Measurements from ENCODE around the gene CCL4. TPM values are rescaled to one million over a fixed set of nuclear protein-coding genes. Genes with fewer than 3 reads are reported as not detected.
"Not testable (repeated sequence)": the region's sequence is repeated elsewhere in the genome, so short reads cannot be mapped to it uniquely, and the experiment has no call there.

Gene CCL4
- total RNA-seq, 4 donors from 2014 or later: 1.0 to 2.5 (median 1.5) TPM

DNA sequence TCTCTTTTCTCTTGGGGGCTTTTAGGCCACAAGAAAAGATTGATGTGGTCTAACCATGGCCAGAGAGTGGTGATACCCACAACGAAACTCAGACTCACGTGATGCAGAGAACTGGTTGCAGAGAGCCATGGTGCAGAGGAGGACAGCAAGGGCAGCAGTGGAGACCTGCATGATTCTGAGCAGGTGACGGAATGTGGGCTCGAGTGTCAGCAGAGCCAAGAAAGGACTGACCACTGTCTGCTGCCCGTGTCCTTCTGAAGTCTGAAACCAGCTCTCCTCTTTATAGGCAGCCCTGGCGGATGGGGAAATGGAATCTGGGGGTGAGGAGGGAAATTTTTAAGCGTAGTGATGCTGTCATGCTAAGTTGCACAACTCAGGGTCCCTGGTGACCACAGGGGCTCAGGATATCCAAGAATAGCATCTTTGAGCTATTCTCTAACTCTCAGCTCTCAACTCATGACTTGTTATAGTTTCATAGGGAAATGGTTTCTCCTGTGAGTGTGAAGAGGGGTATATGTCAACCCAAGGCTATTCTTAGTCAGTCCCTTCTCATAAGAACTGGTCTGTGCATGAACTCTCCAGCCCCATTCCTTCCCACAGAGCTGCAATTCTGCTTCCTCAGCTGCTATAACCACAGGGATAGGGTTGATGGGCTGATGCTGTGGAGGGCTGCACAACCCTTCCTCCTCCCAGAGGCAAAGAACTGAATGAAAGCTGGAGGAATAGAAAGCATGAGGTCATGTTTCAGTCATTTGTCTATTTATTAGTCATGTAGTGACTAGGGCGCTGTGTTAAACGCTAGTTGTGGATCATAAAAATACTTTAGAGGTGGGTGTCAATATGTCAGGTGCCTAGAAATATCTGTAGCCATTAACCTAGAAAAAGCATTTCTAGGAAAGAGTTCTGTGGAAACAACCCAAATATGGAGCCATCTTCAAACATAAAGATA, 13.5 kb upstream of the CCL4 start, which contains the start of gene CCL3:
TSS of gene CCL3 (minus strand) at position 256 of the 949 bp plus-strand sequence. CDS start at position 171, 85 bp downstream.
- H3K27me3 ChIP-seq: no peaks in the 10 kb centered on the region
- intact Hi-C loops (cut with DNase I; ENCODE audit: low total_unique reads): no loop called here
- no peaks in the 10 kb centered on the region for H3K36me3 ChIP-seq
- TF ChIP-seq POLR2A (IDR thresholded peaks at IDR 0.05): no peak
- TF ChIP-seq, protein P1, sequence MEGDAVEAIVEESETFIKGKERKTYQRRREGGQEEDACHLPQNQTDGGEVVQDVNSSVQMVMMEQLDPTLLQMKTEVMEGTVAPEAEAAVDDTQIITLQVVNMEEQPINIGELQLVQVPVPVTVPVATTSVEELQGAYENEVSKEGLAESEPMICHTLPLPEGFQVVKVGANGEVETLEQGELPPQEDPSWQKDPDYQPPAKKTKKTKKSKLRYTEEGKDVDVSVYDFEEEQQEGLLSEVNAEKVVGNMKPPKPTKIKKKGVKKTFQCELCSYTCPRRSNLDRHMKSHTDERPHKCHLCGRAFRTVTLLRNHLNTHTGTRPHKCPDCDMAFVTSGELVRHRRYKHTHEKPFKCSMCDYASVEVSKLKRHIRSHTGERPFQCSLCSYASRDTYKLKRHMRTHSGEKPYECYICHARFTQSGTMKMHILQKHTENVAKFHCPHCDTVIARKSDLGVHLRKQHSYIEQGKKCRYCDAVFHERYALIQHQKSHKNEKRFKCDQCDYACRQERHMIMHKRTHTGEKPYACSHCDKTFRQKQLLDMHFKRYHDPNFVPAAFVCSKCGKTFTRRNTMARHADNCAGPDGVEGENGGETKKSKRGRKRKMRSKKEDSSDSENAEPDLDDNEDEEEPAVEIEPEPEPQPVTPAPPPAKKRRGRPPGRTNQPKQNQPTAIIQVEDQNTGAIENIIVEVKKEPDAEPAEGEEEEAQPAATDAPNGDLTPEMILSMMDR (IDR thresholded peaks at IDR 0.05): no peak
- H3K9me3 ChIP-seq: no peaks in the 10 kb centered on the region
- H3K27ac ChIP-seq: no peak within 1 kb of the TSS
- H3K4me1 ChIP-seq: no peaks in the 10 kb centered on the region
- no peak for DNase-seq
- no peak within 1 kb of the TSS for H3K4me3 ChIP-seq

DNA sequence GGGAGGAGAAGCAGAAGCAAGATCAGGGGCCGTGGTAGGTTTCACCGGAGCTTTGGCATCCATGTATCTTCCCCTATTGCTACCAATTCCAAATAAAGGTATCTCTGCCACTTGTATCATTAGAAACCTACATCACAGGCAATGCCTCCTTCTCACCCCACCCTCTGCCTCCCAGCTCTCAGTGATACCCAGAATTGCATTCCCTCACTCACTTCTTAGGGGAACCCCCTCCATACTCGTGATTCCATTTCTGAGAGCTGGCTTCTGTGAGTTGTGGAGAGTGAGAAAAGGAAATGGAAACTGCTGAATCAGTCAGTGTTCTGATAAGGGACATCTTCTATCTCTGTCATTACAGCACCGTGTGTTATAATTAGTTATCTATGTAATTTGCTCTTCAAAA, 11.4 kb upstream of the CCL4 start:
- intact Hi-C loops (cut with DNase I; ENCODE audit: low total_unique reads): no loop called here
- no peak for TF ChIP-seq POLR2A (IDR thresholded peaks at IDR 0.05)
- TF ChIP-seq, protein P1 (IDR thresholded peaks at IDR 0.05): no peak
- no peaks in the 10 kb centered on the region for H3K9me3 ChIP-seq
- no peaks in the 10 kb centered on the region for H3K36me3 ChIP-seq
- no peak overlapping the region for H3K27ac ChIP-seq
- no peak for DNase-seq
- H3K27me3 ChIP-seq: no peaks in the 10 kb centered on the region
- no peak overlapping the region for H3K4me3 ChIP-seq
- no peaks in the 10 kb centered on the region for H3K4me1 ChIP-seq

DNA sequence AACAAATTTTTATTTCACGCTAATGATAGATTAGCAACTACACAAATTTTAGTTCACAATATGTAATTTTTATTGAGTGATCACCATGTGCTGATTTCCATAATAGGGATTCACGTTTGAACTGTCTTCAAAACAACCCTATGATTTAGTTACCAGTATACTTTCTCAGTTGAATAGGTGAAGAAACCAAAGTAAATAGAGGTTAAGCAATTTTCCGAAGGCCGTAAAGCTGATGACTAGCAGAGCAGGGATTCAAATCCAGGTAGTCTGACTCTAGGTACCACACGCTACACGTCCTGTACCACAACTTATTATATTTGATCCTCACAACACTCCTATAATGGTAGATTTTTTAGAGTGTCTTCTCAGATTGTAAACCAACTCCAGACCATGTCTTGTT, 10.9 kb upstream of the CCL4 start:
- intact Hi-C loops (cut with DNase I; ENCODE audit: low total_unique reads); H3K4me1 ChIP-seq; H3K27me3 ChIP-seq; H3K27ac ChIP-seq; H3K4me3 ChIP-seq; DNase-seq; H3K9me3 ChIP-seq; H3K36me3 ChIP-seq: not testable (repeated sequence)

DNA sequence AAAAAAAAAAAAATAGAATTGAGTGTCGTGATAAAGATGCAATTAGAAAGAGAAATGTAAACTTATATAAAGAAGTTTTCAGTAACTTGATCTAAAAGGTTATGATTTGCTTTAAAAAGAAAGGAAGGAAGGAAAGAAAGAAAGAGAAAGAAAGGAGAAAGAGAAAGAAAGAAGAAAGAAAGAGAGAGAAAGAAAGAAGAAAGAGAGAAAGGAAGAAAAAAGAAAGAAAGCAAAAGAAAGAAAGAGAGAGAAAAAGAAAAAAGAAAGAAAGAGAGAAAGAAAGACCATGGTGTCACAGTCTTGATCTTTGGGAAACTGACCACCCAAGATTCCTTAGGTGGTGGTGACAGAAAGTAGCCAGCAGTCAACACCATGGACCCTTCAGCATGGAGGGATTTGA, 9.4 kb upstream of the CCL4 start:
- no peaks in the 10 kb centered on the region for H3K4me1 ChIP-seq
- intact Hi-C loops (cut with DNase I; ENCODE audit: low total_unique reads): no loop called here
- no peaks in the 10 kb centered on the region for H3K36me3 ChIP-seq
- DNase-seq: no peak
- no peak for TF ChIP-seq POLR2A (IDR thresholded peaks at IDR 0.05)
- no peak overlapping the region for H3K4me3 ChIP-seq
- no peak overlapping the region for H3K27ac ChIP-seq
- H3K27me3 ChIP-seq: no peaks in the 10 kb centered on the region
- H3K9me3 ChIP-seq: no peaks in the 10 kb centered on the region

DNA sequence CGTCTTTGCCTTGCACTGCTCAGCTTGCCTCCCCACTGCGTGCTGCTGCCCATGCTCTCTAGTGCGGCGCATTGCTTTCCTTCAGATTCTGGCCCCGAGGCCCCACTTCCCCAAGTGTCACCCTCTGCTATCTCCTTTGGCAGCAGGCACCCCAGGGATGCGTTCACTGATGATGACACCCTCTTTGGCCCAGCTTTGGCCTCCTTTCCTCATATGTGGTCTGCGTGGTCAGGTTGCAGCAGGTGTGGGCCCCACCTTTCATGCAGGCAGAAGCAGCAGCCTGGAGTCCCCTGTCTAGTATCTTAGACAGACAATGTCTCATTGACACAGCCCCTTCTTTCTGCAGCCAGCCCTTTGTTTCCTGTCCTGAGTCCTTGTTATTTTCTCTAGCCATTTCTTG, 8.9 kb upstream of the CCL4 start:
- Histone ChIP-seq H3K36me3 (no peaks in the 10 kb centered on the region), H3K27ac (no peak overlapping the region), H3K4me1 (no peaks in the 10 kb centered on the region), H3K9me3 (no peaks in the 10 kb centered on the region), H3K4me3 (no peak overlapping the region), H3K27me3 (no peaks in the 10 kb centered on the region)
- intact Hi-C loops (cut with DNase I; ENCODE audit: low total_unique reads): no loop called here
- TF ChIP-seq, protein P1 (IDR thresholded peaks at IDR 0.05): no peak
- no peak for TF ChIP-seq POLR2A (IDR thresholded peaks at IDR 0.05)
- no peak for DNase-seq

DNA sequence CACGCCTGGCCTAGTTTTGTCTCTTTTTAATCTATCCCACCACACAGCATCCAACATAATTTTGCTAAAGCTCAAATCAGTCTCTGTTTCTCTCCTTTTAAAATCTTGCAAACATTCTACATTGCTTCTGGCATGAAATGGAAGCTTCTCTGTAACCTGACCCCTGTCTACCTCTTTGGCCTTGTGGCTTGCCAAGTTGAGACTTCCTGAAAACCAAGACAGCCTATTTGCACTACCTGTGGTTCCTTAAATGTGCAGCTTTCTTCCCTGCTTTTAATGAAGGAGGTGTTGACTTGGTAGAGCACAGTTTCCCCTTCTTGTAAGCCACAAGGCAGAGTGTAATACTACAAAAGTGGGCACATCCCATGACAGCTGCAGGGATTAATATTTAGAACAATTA, 7.6 kb upstream of the CCL4 start:
- Histone ChIP-seq H3K27me3 (no peaks in the 10 kb centered on the region), H3K4me1 (no peaks in the 10 kb centered on the region), H3K36me3 (no peaks in the 10 kb centered on the region), H3K4me3 (no peak overlapping the region), H3K27ac (no peak overlapping the region), H3K9me3 (no peaks in the 10 kb centered on the region)
- intact Hi-C loops (cut with DNase I; ENCODE audit: low total_unique reads): no loop called here
- TF ChIP-seq, protein P1 (IDR thresholded peaks at IDR 0.05): no peak
- TF ChIP-seq POLR2A (IDR thresholded peaks at IDR 0.05): no peak
- DNase-seq: no peak

DNA sequence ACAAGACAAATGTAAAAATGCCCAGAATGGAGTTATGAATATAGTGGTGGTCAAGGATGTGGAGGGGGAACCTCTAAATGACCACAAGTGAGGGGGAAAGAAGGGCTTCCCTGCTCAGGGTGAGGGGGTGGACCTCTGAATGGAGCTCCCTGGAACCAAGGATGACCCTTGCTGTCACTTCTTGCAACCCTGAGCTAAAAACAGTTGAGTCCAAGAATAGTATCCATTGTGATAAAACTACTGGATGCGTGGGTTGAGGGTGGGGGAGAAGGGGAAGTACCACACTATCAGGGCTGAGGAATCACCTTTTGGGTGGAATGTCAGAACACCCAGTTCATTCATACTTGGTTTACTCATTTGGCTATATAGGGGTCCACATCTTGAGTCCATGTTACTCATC, 4.6 kb upstream of the CCL4 start:
- DNase-seq; intact Hi-C loops (cut with DNase I; ENCODE audit: low total_unique reads); H3K9me3 ChIP-seq; H3K4me1 ChIP-seq; H3K4me3 ChIP-seq; H3K27me3 ChIP-seq; H3K27ac ChIP-seq; H3K36me3 ChIP-seq: not testable (repeated sequence)

DNA sequence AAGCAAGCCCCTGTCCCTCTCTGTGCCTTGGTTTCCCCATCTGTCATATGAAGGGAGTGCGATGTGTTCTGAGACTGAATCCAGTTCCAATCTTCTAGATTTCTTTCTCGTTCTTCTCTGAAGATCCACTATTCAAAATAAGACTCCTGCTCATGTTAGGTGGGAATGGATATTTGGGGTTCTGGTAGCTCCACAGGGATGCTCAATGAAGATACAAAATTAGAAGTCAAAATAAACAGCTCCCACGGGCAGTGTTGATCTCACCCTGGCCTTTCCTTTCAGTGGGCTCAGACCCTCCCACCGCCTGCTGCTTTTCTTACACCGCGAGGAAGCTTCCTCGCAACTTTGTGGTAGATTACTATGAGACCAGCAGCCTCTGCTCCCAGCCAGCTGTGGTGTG, 619 bp downstream of the CCL4 start:
- H3K36me3 ChIP-seq; H3K4me3 ChIP-seq; intact Hi-C loops (cut with DNase I; ENCODE audit: low total_unique reads); H3K4me1 ChIP-seq; H3K27me3 ChIP-seq; DNase-seq; H3K9me3 ChIP-seq; H3K27ac ChIP-seq: not testable (repeated sequence)

All from uterus (tissue), 4 donors.